RWPE1 (cell line): ENCODE measurements around the gene RBM15.
A peak's percentile ranks its signal among the peaks of the same experiment; 100 is the strongest.

Source experiments
- CTCF ChIA-PET: fragments of 350-600 bp; sonication (Branson Sonifier 250); formaldehyde crosslinking; extraction: SDS; loops from one replicate; lab custom pipeline; 2021; lab: Yijun Ruan, JAX
- POLR2A ChIA-PET: fragments of 400-600 bp; formaldehyde crosslinking; extraction: SDS; loops from one replicate; lab custom pipeline; 2020; ENCODE audit warnings: antibody characterized with exemption; ENCODE audit not compliant: low non-redundant PET; lab: Yijun Ruan, JAX
- DNase-seq: peaks from one replicate; pipeline ENCODE4 v3.0.0; 2012; ENCODE audit warnings: low spot score
- H3K27ac ChIP-seq: fragments of 450-650 bp; 2 replicates; pipeline ENCODE4 v1.5.1; 2017
- CTCF ChIP-seq: fragments of 450-650 bp; conservative IDR thresholded peaks from 2 replicates; pipeline ENCODE4 v1.5.1; 2017; ENCODE audit warnings: low read depth, mild to moderate bottlenecking

RBM15 gene

DNA sequence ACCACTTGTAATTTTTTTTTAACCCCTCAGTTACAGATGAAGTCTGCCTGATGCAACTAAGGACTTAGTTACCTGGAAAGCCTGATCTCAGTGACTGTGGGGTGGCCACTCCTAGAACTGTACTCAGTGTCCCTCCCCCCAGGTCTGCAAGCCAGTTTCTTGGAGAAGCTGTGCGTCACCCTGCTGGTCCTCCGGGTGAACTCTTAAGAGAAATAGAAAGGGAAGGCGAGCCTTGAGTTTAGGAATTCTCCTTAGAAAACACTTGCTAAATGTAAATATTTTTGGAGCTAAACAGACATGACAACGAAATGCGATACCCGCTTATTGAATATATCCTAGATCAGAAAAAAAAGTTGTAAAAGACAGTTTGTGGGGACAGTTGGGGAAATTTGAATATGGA, 50.9 kb downstream of the RBM15 start:
- peak; percentile 65 for DNase-seq
- TF ChIP-seq CTCF: no peak
- POLR2A ChIA-PET: no interaction called here
- CTCF ChIA-PET: no interaction called here
- no peak overlapping the region for H3K27ac ChIP-seq

DNA sequence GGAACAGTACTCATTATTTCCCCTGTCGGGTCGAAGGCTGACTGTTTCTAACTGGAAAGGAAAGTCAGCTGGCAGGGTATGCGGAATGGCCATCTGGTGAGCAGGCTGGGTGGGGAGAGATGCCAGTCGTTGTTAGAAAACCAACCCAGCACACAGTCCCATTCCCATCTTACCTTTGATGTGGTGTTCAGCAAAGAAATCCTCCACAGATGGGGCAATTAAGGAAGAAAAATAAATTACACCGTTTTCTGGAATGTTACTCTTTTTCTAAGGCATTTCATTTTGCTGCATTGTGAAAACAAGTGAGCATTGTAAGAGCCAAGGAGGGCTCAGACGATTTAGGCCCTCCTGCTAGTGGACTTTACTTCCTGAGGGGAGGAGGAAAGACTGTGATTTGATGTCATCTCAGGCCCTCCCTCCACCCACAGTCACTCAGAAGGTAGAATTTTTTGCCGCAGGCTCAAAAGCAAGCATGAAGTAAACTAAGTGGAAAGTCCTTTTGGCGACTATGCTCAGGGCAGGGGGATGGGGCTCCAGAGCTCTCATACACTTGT, 51.6 kb downstream of the RBM15 start, which contains the start of gene SLC16A4:
TSS of gene SLC16A4 (minus strand) at position 335 of the 554 bp plus-strand sequence. CDS start 1,703 bp downstream, outside the sequence.
- POLR2A ChIA-PET: no interaction called here
- no peak within 1 kb of the TSS for H3K27ac ChIP-seq
- CTCF ChIA-PET: no interaction called here
- no peak for TF ChIP-seq CTCF
- peak; percentile 19 for DNase-seq

DNA sequence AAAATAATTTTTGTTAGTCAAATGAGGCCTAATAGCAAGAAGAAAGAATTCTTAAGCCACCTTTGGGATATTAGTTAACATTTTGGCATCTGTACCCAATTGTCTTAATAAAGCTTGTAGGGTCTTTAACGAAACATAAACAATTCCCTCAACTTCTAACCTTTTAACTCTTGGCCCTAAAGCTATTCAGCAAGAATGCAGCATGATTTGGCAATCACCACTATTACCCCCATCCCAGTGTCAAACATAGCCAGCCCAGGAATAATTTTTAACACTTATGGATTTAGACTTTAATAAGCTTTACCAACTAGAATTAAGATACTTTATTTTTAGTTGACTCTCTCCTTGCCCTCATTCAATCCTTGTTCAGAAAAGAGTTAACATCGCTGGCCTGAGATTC, 54.1 kb downstream of the RBM15 start:
- TF ChIP-seq CTCF: no peak
- ChIA-PET POLR2A (no interaction called here), CTCF (interaction anchor here (1.1 kb wide), 1 partner anchor 196 kb away, joined by 3 read pairs; no protein-coding TSS in a partner anchor)
- no peak for DNase-seq
- H3K27ac ChIP-seq: no peak overlapping the region

DNA sequence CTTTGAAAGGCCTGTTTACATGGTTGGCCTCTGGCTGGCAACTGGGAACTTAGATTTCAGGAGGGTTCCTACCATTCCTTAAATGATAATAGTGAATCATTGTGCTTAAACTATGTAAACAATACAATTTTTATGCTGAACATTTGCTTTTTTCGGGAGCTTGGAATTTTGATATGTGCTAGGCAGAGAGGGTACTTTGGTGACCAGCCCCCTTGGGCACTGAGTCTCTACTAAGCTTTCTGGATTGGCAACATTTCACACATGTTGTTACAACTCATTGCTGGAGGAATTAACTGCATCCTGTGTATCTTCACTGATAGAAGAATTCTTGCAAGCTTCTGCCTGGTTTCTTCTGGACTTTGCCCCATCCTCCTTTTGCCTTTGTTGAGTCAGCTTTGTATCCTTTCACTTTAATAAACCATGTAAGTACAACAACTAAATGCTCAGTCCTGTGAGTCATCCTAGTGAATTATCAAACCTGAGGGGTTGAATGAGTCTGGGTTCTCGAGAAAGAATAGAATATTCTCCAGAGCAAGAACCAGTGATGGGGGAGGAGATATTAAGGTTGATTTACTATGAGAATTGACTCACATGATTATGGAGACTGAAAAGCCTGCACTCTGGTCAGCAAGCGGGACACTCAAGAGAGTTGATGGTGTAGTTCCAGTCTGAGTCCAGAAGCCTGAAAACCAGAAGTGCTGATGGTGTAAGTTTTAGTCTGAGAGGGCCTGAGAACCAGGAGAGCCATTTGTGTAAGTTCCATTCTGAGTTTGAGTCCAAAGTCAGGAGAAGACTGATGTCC, 54.7 kb downstream of the RBM15 start:
- H3K27ac ChIP-seq: no peak overlapping the region
- TF ChIP-seq CTCF: no peak
- ChIA-PET CTCF (interaction anchor here (1.1 kb wide), 1 partner anchor 197 kb away, joined by 3 read pairs; no protein-coding TSS in a partner anchor), POLR2A (no interaction called here)
- peak; percentile 32 for DNase-seq

DNA sequence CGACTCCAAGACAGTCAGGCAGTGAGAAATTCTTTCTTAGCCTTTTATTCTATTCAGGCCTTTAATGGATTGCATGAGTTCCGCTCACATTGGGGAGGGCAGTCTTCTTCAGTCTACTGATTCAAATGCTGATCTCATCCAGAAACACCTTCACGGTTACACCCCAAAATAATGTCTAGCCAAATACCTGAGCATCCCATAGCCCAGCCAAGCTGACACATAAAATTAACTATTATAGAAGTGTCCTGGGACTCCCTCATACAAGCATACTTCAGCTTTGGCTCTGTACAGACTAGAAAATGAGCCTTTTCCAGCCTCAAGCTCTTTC, 55.3 kb downstream of the RBM15 start:
- no peak for TF ChIP-seq CTCF
- ChIA-PET POLR2A (no interaction called here), CTCF (no interaction called here)
- no peak overlapping the region for H3K27ac ChIP-seq
- DNase-seq: no peak
